Measurements from ENCODE around the gene HSD11B1.
A peak's percentile ranks its signal among the peaks of the same experiment; 100 is the strongest.

The HSD11B1 gene

DNA sequence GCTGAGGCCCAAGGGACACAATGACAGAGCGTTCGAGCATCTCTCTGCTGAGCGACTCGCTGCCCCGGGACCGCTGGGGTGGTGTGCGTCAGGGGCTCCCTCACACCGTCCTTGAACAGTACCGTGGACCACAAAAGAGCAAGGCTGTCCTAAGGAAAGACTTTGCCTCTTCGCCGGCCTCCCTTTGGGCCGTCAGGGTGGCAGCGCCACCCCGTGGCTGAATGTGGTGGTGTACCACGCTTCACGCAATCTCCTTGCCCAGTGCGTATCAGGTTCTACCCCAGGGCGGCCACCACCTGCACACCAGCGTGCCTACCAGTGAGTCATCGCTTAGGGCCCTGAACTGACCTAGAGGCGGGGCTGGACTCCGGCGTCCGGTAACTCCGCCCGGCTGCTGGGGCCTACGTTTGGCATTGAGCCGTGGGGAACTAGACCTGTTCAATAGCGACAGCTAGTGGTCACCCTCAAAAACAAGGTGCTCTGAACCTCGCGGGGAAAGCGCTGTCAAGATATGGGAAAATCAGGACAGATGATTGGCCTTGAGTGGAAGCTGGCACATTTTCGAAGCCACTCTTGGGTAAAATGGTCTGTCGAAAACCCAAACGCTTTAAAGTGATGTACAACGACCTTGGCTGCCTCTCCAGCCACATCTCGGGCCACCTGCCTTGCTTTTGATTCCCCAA lies 43.1 kb downstream of the HSD11B1 start:
- TF ChIP-seq, protein P1, sequence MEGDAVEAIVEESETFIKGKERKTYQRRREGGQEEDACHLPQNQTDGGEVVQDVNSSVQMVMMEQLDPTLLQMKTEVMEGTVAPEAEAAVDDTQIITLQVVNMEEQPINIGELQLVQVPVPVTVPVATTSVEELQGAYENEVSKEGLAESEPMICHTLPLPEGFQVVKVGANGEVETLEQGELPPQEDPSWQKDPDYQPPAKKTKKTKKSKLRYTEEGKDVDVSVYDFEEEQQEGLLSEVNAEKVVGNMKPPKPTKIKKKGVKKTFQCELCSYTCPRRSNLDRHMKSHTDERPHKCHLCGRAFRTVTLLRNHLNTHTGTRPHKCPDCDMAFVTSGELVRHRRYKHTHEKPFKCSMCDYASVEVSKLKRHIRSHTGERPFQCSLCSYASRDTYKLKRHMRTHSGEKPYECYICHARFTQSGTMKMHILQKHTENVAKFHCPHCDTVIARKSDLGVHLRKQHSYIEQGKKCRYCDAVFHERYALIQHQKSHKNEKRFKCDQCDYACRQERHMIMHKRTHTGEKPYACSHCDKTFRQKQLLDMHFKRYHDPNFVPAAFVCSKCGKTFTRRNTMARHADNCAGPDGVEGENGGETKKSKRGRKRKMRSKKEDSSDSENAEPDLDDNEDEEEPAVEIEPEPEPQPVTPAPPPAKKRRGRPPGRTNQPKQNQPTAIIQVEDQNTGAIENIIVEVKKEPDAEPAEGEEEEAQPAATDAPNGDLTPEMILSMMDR (IDR thresholded peaks at IDR 0.05; ENCODE audit: low read depth, low read length): peak; percentile 78
- peak; percentile 87 for DNase-seq (ENCODE audit: extremely low read depth, low read depth)

- no peak for DNase-seq (ENCODE audit: extremely low read depth, low read depth)
- TF ChIP-seq, protein P1 (IDR thresholded peaks at IDR 0.05; ENCODE audit: low read depth, low read length): no peak
Measured at GRCh38 chr1:209748620-209749019, 44.0 kb downstream of the HSD11B1 start.

- TF ChIP-seq, protein P1 (IDR thresholded peaks at IDR 0.05; ENCODE audit: low read depth, low read length): no peak
- DNase-seq (ENCODE audit: extremely low read depth, low read depth): no peak
Measured at GRCh38 chr1:209749205-209749604, 44.6 kb downstream of the HSD11B1 start.

- TF ChIP-seq, protein P1 (IDR thresholded peaks at IDR 0.05; ENCODE audit: low read depth, low read length): no peak
- DNase-seq (ENCODE audit: extremely low read depth, low read depth): no peak
Measured at GRCh38 chr1:209749670-209750323, 45.2 kb downstream of the HSD11B1 start.

GRCh38 chr1:209751627-209752231 lies 47.1 kb downstream of the HSD11B1 start:
- no peak for DNase-seq (ENCODE audit: extremely low read depth, low read depth)
- TF ChIP-seq, protein P1 (IDR thresholded peaks at IDR 0.05; ENCODE audit: low read depth, low read length): no peak

GRCh38 chr1:209752890-209753289 lies 48.2 kb downstream of the HSD11B1 start:
- TF ChIP-seq, protein P1 (IDR thresholded peaks at IDR 0.05; ENCODE audit: low read depth, low read length): no peak

DNA sequence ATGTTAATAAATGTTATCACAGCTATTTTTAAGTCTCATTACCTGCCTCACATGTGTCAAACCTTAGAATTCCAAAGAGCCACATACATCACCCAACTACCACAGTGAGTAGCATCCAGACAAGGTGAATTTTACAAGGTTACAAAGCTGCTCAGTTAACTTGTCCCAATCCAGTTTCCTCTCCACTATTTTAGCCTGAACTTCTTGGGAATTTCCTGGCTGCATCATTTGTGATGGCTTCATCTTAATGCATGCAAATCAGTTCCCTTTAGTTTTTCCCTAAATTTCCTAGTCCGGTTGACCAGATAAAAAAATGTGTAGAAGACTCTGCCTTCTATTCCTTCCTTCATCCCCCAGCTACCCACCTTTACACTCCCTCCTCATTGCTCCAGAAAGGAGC lies 50.6 kb downstream of the HSD11B1 start:
- no peak for DNase-seq (ENCODE audit: extremely low read depth, low read depth)
- TF ChIP-seq, protein P1 (IDR thresholded peaks at IDR 0.05; ENCODE audit: low read depth, low read length): no peak

More at GRCh38 chr1:209752890-209753289, 48.2 kb downstream of the HSD11B1 start:
- DNase-seq (ENCODE audit: extremely low read depth, low read depth): no peak
